ENCODE data around the gene NOS1AP.

- TF ChIP-seq GATA2 (IDR thresholded peaks at IDR 0.05; ENCODE audit: low read depth, low read length) (no peak), GATA3 (IDR thresholded peaks at IDR 0.05; ENCODE audit: low read depth, low read length) (no peak)
These were observed 244.7 kb downstream of the NOS1AP start for GRCh38 chr1:162314206-162314605.
